D721Med (cell line): Measurements from ENCODE around the gene MICU1.

ENCODE experiments used
- DNase-seq: peaks from one replicate; pipeline ENCODE4 v3.0.0; 2011; ENCODE audit warnings: low spot score; ENCODE audit not compliant: insufficient read length
- FAIRE-seq: peaks from 2 replicates; lab custom pipeline; 2011; peaks lifted over from hg19 to GRCh38; lab: Jason Lieb, UNC
- CTCF ChIP-seq: IDR thresholded peaks from 2 replicates; pipeline ENCODE4 v1.5.1; 2012; ENCODE audit warnings: mild to moderate bottlenecking, control low read depth; ENCODE audit not compliant: insufficient read depth; ENCODE audit errors: missing control alignments

The MICU1 gene

DNA sequence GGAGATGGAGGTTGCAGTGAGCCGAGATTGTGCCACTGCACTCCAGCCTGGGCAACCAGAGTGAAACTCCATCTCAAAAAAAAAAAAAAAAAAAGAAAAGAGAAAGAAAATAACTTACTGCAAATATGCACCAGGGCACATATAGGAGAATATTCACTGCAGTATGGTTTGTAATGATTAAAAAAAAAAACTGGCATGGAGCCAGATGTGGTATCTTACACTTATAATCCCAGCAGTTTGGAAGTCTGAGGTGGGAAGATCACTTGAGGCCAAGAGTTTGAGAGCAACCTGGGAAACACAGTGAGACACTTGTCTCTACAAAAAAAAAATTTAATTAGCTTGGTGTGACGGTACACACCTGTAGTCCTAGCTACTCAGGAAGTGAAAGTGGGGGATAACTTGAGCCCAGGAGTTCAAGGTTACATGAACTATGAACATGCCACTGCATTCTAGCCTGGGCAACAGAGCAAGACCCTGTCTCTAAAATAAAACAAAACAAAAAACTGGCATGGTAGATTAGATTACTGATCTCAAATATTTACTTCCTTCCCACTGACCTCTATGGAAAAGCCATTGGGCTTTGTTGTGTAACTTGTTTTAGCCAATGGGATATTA is 85.6 kb downstream of the MICU1 start:
- FAIRE-seq = no peak
- no peak for TF ChIP-seq CTCF
- no peak for DNase-seq

DNA sequence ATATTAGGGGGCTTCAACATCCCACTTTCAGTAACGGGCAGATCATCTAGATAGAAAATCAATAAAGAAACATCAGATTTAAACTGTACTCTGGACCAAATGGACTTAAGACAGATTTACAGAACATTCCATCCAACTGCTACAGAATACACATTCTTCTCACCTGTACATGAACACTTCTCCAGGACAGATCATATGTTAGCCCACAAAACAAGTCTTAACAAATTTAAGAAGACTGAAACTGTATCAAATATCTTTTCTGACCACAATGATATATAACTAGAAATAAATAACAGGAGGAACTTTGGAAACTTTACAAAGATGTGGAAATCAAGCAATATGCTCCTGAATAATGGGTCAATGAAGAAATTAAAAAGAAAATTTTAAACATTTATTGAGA is 86.7 kb downstream of the MICU1 start:
- DNase-seq = no peak
- FAIRE-seq = no peak
- TF ChIP-seq CTCF = no peak

DNA sequence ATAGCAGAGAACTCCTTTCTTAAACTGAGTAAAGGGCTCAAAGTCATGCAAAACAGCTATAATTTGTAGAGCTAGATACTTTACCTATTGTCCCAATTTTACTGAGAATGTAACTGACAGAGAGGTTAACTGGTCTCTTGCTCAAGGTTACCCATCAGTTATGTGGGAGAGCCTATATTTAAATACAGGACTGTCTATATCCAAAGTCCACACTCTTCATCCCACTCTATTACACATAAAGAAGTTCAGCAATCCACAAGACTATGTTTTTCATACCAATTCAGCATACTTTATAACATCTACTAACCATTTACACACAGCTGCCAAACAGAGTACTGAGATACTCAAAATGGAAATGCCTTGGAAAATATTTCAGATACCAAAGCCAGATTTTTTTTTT is 100.2 kb downstream of the MICU1 start:
- no peak for TF ChIP-seq CTCF
- FAIRE-seq (no peak), DNase-seq (no peak)

GRCh38 chr10:72525277-72525676 is 100.6 kb downstream of the MICU1 start:
- no peak for FAIRE-seq
- no peak for DNase-seq

GRCh38 chr10:72524489-72524888 is 101.4 kb downstream of the MICU1 start:
- TF ChIP-seq CTCF = no peak
- no peak for FAIRE-seq
- DNase-seq = no peak

More at GRCh38 chr10:72525277-72525676, 100.6 kb downstream of the MICU1 start:
- TF ChIP-seq CTCF = no peak

GRCh38 chr10:72523932-72524396 is 101.9 kb downstream of the MICU1 start:
- no peak for FAIRE-seq
- no peak for TF ChIP-seq CTCF
- DNase-seq = no peak

DNA sequence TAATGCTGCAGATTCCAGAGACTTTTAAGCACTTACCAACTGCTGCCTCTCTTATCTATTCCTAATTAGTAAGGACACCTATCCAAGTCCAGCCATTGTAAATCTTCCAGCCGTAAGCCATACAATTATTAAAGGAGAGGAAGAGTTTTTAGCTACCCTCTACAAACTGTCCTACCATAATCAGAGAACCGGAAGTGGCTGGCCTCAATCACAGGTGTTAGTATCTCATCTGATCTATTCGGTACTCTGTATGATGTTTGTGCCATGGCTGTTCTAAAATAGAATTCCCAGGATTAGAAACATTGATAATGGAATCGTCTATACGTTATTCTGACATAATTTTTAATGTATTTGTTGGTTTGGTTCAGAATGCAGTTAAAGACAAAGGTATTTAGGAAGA is 102.8 kb downstream of the MICU1 start:
- DNase-seq (no peak), FAIRE-seq (no peak)
- TF ChIP-seq CTCF = no peak
